ENCODE measurements around the gene CCR9.

The CCR9 gene

DNA sequence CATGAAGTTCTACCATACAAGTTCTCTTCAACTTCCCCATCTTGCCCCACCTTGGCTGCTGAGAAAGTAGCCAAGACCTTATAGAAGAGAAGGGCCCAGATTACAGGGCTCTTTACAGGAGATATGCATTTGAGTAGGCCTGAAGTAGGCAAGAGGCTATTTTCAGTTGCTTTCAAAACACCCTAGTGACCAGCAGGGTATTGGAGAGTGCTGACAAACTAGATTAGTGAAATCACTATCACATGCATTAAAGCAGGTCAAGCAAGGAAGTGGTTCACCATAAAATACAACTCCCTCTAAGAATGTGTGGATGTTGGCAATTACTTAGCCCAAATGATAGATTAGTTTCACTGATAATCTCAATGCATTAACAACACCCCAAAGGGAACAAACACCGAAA lies 41.7 kb upstream of the CCR9 start:
- TF ChIP-seq EGR1 (IDR thresholded peaks at IDR 0.05) (no peak), CEBPB (IDR thresholded peaks at IDR 0.05) (no peak), RAD21 (IDR thresholded peaks at IDR 0.05; ENCODE audit: low read depth) (no peak), TCF12 (IDR thresholded peaks at IDR 0.05; ENCODE audit: low read depth) (no peak)
- TF ChIP-seq, protein P1, sequence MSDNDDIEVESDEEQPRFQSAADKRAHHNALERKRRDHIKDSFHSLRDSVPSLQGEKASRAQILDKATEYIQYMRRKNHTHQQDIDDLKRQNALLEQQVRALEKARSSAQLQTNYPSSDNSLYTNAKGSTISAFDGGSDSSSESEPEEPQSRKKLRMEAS (IDR thresholded peaks at IDR 0.05), result no peak
- TF ChIP-seq, protein P2, sequence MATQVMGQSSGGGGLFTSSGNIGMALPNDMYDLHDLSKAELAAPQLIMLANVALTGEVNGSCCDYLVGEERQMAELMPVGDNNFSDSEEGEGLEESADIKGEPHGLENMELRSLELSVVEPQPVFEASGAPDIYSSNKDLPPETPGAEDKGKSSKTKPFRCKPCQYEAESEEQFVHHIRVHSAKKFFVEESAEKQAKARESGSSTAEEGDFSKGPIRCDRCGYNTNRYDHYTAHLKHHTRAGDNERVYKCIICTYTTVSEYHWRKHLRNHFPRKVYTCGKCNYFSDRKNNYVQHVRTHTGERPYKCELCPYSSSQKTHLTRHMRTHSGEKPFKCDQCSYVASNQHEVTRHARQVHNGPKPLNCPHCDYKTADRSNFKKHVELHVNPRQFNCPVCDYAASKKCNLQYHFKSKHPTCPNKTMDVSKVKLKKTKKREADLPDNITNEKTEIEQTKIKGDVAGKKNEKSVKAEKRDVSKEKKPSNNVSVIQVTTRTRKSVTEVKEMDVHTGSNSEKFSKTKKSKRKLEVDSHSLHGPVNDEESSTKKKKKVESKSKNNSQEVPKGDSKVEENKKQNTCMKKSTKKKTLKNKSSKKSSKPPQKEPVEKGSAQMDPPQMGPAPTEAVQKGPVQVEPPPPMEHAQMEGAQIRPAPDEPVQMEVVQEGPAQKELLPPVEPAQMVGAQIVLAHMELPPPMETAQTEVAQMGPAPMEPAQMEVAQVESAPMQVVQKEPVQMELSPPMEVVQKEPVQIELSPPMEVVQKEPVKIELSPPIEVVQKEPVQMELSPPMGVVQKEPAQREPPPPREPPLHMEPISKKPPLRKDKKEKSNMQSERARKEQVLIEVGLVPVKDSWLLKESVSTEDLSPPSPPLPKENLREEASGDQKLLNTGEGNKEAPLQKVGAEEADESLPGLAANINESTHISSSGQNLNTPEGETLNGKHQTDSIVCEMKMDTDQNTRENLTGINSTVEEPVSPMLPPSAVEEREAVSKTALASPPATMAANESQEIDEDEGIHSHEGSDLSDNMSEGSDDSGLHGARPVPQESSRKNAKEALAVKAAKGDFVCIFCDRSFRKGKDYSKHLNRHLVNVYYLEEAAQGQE (IDR thresholded peaks at IDR 0.05; ENCODE audit: low read depth), result no peak

DNA sequence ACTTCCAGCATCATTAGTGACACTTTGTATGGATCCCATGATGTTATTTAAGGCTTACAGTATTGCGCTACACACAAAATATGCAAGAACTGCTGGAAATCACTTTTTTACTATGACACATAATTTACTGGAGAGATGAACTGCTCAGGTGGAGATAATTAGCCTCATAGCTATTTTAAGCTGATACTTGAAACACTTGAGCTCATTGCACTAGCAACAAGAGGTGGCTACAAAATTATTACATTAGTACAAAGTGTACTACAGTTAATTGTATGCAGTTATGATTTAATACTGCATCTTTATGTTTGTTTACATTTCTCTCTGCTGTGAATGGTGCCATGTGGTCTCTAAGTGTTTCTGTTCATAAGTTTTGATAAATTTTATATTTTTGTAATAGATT lies 38.0 kb upstream of the CCR9 start:
- TF ChIP-seq TCF12 (IDR thresholded peaks at IDR 0.05; ENCODE audit: low read depth) (no peak), CEBPB (IDR thresholded peaks at IDR 0.05) (no peak), ZBTB7A (IDR thresholded peaks at IDR 0.05; ENCODE audit: low read depth) (no peak), YY1 (IDR thresholded peaks at IDR 0.05; ENCODE audit: low read depth) (no peak), EP300 (IDR thresholded peaks at IDR 0.05; ENCODE audit: borderline replicate concordance) (no peak), EGR1 (IDR thresholded peaks at IDR 0.05) (no peak), RAD21 (IDR thresholded peaks at IDR 0.05; ENCODE audit: low read depth) (no peak), TEAD4 (IDR thresholded peaks at IDR 0.05) (no peak)

DNA sequence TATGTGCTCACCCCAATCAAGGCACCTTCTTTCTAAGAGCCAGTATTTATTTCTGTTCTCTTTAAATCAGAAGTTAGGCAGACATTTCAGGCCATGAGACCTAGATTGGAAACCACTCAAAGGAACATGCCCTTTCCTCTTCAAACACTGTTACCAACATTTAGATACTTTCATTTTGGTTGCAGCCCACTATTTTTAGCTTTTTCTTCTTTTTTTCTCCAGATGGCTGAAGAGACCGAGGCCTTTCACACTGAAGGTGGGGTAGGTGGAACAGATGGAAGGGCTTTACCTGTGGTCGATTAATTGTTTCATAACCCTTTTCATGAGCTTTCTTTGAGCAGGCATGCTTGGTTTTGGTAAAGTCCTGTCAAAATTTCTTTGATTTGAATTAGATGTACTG lies 33.5 kb upstream of the CCR9 start:
- TF ChIP-seq ZBTB7A (IDR thresholded peaks at IDR 0.05; ENCODE audit: low read depth), result no peak
- no peak for TF ChIP-seq EGR1 (IDR thresholded peaks at IDR 0.05)
- TF ChIP-seq CREB1 (IDR thresholded peaks at IDR 0.05; ENCODE audit: low read depth), result no peak
- no peak for TF ChIP-seq TCF12 (IDR thresholded peaks at IDR 0.05; ENCODE audit: low read depth)

DNA sequence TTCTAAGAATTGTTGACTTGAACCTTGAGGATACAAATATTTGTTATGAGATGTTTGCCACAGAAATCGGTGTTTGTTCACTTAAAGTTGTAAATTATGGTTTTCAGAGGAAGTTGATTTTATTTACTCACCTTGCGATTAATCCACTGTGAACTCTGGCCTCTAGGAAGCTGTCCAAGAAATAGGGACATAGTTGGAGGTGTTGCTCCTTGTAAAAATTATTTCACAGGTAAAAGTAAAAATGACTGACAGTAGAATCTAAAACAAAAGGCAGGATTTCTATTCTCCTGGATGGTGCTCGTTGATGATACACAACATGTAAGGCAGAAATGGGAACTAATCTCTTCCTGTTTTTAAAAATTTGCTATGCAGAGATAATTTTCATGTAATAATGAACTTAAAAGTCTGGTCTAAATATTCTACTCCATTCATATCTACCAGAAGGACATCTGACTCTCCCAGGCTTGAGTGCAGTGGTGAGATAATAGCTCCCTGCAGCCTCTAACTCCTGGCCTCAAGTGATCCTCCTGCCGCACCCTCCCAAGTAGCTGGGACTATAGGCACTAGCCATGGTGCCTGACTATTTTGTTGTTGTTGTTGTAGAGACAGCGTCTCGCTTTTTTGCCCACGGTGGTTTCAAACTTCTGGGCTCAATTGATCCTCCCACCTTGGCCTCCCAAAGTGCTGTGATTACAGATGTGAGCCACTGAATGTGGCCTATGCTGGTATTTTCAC lies 27.4 kb upstream of the CCR9 start:
- TF ChIP-seq CREB1 (IDR thresholded peaks at IDR 0.05; ENCODE audit: low read depth) (no peak), EGR1 (IDR thresholded peaks at IDR 0.05) (no peak), TAF1 (IDR thresholded peaks at IDR 0.05; ENCODE audit: low read depth) (no peak), NFIC (IDR thresholded peaks at IDR 0.05) (no peak), ZBTB7A (IDR thresholded peaks at IDR 0.05; ENCODE audit: low read depth) (no peak), RAD21 (IDR thresholded peaks at IDR 0.05; ENCODE audit: low read depth) (no peak)
- TF ChIP-seq, protein P1 (IDR thresholded peaks at IDR 0.05), result no peak

DNA sequence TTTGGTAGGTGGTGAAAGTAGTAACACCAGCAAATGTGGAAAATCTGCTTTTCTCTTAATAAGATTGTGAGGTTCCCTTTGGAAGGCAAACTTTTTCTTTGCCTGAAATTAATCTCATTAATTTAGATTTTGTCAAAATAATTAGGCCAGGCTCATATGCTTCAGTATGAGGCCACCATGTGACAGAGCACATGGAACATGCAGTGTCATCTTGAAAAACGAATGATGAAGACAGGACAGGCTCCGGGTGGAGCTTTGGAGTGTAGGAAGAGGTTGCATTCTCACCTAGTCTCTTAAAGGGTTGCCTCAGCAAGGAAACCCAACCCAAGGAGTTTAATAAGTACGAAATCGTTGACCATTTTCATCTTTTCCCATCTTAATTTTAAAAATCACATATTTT lies 25.9 kb upstream of the CCR9 start:
- TF ChIP-seq EP300 (IDR thresholded peaks at IDR 0.05; ENCODE audit: borderline replicate concordance) (no peak), CEBPB (IDR thresholded peaks at IDR 0.05) (no peak), TAF1 (IDR thresholded peaks at IDR 0.05; ENCODE audit: low read depth) (no peak)
- TF ChIP-seq, protein P1 (IDR thresholded peaks at IDR 0.05), result no peak
- TF ChIP-seq, protein P2 (IDR thresholded peaks at IDR 0.05; ENCODE audit: low read depth), result no peak

DNA sequence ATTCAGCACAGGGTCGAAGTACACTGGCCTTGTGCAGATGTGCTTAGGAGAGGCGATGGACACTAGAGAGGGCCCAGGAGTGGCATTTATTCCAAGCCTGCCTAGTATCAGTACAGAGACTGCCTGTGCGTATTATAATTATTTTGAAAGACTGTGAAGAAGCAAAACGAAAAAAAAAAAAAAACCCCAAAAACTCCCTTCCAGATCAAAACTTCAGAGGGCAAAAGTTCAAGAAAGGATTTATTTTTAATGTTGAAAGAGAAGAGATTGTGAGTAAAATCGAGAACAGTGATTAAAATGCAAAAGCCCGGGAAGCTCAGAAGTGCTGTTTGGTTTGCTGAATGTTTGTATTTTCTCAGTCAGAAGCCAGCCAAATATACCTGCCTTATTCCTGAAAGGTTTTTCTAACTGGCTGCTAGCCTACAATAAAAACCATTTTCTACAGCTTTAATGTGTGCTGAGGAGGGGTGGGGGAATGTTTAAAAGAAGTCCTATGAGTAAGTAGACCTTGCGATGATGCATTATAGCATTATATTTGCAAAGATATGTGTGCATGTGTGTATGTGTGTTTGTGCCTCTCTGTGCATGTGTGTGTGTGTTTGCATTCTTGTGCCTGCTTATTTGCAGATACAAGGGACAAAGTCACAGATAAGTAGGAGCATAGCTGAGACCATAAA lies 25.2 kb upstream of the CCR9 start:
- TF ChIP-seq, protein P1 (IDR thresholded peaks at IDR 0.05), result no peak
- TF ChIP-seq FOXM1 (IDR thresholded peaks at IDR 0.05; ENCODE audit: borderline replicate concordance, low read depth) (no peak), ZBTB7A (IDR thresholded peaks at IDR 0.05; ENCODE audit: low read depth) (no peak), TEAD4 (IDR thresholded peaks at IDR 0.05) (no peak), EP300 (IDR thresholded peaks at IDR 0.05; ENCODE audit: borderline replicate concordance) (no peak), EGR1 (IDR thresholded peaks at IDR 0.05) (no peak), CEBPB (IDR thresholded peaks at IDR 0.05) (no peak)
- TF ChIP-seq, protein P3, sequence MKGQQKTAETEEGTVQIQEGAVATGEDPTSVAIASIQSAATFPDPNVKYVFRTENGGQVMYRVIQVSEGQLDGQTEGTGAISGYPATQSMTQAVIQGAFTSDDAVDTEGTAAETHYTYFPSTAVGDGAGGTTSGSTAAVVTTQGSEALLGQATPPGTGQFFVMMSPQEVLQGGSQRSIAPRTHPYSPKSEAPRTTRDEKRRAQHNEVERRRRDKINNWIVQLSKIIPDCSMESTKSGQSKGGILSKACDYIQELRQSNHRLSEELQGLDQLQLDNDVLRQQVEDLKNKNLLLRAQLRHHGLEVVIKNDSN (IDR thresholded peaks at IDR 0.05), result no peak
